Endodermal cell (in vitro differentiated cells): ENCODE results near the gene MTCL1. TPM values are rescaled to one million over a fixed set of nuclear protein-coding genes. Genes with fewer than 3 reads are reported as not detected.

Experiments
- DNase-seq: peaks from one replicate; pipeline ENCODE4 v3.0.0-alpha.2; 2017
- H3K27ac ChIP-seq: 2 replicates; pipeline ENCODE4 v1.5.1; 2013; ENCODE audit warnings: mild to moderate bottlenecking, low read depth, low read length, moderate library complexity
- H3K27me3 ChIP-seq: 2 replicates; pipeline ENCODE4 v1.6.1; 2013; ENCODE audit warnings: mild to moderate bottlenecking, low read length, moderate library complexity; ENCODE audit not compliant: insufficient read depth, control insufficient read depth, poor library complexity, severe bottlenecking
- H3K36me3 ChIP-seq: 2 replicates; pipeline ENCODE4 v1.7.0; 2013; ENCODE audit warnings: mild to moderate bottlenecking, low read length, moderate library complexity; ENCODE audit not compliant: control insufficient read depth, insufficient read depth
- H3K4me1 ChIP-seq: one replicate; pipeline ENCODE4 v1.7.0; 2013; ENCODE audit warnings: low read length; ENCODE audit not compliant: control insufficient read depth, insufficient read depth
- H3K4me3 ChIP-seq: 2 replicates; pipeline ENCODE4 v1.5.1; 2013; ENCODE audit warnings: mild to moderate bottlenecking, low read length, moderate library complexity
- H3K9ac ChIP-seq: 2 replicates; pipeline ENCODE4 v1.6.1; 2013; ENCODE audit warnings: mild to moderate bottlenecking, low read length, moderate library complexity; ENCODE audit not compliant: poor library complexity, severe bottlenecking; ENCODE audit errors: extremely low read depth
- H3K9me3 ChIP-seq: 2 replicates; pipeline ENCODE4 v1.6.1; 2013; ENCODE audit warnings: mild to moderate bottlenecking, low read length, moderate library complexity; ENCODE audit not compliant: control insufficient read depth
- H3K27ac Mint-ChIP-seq: 2 replicates; pipeline ENCODE4 v1.8.0; 2020; ENCODE audit warnings: mixed read lengths
- H3K27me3 Mint-ChIP-seq: 2 replicates; pipeline ENCODE4 v1.8.0; 2021; ENCODE audit warnings: mild to moderate bottlenecking, mixed read lengths; ENCODE audit not compliant: insufficient read depth
- H3K36me3 Mint-ChIP-seq: 2 replicates; pipeline ENCODE4 v1.8.0; 2020; ENCODE audit warnings: low read depth, mixed read lengths
- H3K4me1 Mint-ChIP-seq: 2 replicates; pipeline ENCODE4 v1.8.0; 2020; ENCODE audit warnings: mixed read lengths
- H3K4me3 Mint-ChIP-seq: 2 replicates; pipeline ENCODE4 v1.8.0; 2020; ENCODE audit warnings: mild to moderate bottlenecking, moderate library complexity, mixed read lengths
- H3K9me3 Mint-ChIP-seq: 2 replicates; pipeline ENCODE4 v1.8.0; 2020; ENCODE audit warnings: mild to moderate bottlenecking, mixed read lengths
- WGBS, 2 experiments: methylation state at CpG; one replicate each; pipeline versions ENCODE4 v1.1.5 to v1.1.7; 2013; ENCODE audit warnings: missing lambda C conversion rate in 2 of 2, mixed read lengths in 1 of 2; ENCODE audit not compliant: insufficient coverage in 1 of 2, insufficient read length in 1 of 2; 5-methylcytosine and 5-hydroxymethylcytosine counted together
- total RNA-seq, 2 donors: library from RNA; stranded (reverse); fragmentation: NEBNext Ultra II Directional in 1 of 2; extraction: Animal tissue kit (Norgen Biotek cat#: 25700) in 1 of 2; gene quantifications; 2 replicates in 1 of 2; 3 replicates in 1 of 2; pipeline ENCODE4 v1.2.1, GENCODE V29; 2021
- TF ChIP-seq, protein P1 (sequence below): fragments of 200-600 bp; sonication (generic); conservative IDR thresholded peaks from 2 replicates; pipeline ENCODE4 v1.5.0; 2021; ENCODE audit warnings: antibody characterized with exemption, mild to moderate bottlenecking

The MTCL1 gene
- total RNA-seq, 2 donors from 2014 or later: 15.0 to 26.0 TPM

DNA sequence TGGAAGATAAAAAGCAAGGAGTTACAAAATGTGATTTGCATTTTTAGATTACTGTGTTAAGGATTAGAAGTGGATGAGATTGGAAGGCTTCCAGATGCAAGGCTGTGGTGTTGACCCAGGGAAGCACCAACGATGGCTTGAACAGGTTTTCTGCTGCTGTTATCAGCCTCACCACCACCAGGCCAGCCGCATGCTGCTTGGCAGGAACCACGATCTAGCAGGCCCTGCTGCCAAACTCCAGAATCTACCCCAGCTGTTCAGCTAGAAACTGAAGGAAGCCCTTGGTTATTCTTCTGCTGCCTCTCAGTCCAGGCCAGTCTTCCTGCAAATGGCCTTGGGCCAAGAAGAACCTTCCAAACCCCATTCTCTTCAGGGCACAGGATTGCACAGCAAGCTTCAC lies 133.9 kb downstream of the MTCL1 start:
- H3K27ac Mint-ChIP-seq: no peak overlapping the region
- no peak overlapping the region for H3K9ac ChIP-seq
- H3K4me1 Mint-ChIP-seq: peaks cover 5% of the 10 kb centered on the region
- H3K36me3 Mint-ChIP-seq: no peaks in the 10 kb centered on the region
- H3K9me3 Mint-ChIP-seq: peaks cover 16% of the 10 kb centered on the region
- no peaks in the 10 kb centered on the region for H3K27me3 ChIP-seq
- peak overlapping the region; percentile 19 for H3K27ac ChIP-seq
- WGBS, 2 experiments: 89 to 90% methylated on average over 3 of the region's 3 CpGs
- no peak overlapping the region for H3K4me3 ChIP-seq
- H3K27me3 Mint-ChIP-seq: peaks cover 2% of the 10 kb centered on the region
- no peaks in the 10 kb centered on the region for H3K4me1 ChIP-seq
- TF ChIP-seq, protein P1, sequence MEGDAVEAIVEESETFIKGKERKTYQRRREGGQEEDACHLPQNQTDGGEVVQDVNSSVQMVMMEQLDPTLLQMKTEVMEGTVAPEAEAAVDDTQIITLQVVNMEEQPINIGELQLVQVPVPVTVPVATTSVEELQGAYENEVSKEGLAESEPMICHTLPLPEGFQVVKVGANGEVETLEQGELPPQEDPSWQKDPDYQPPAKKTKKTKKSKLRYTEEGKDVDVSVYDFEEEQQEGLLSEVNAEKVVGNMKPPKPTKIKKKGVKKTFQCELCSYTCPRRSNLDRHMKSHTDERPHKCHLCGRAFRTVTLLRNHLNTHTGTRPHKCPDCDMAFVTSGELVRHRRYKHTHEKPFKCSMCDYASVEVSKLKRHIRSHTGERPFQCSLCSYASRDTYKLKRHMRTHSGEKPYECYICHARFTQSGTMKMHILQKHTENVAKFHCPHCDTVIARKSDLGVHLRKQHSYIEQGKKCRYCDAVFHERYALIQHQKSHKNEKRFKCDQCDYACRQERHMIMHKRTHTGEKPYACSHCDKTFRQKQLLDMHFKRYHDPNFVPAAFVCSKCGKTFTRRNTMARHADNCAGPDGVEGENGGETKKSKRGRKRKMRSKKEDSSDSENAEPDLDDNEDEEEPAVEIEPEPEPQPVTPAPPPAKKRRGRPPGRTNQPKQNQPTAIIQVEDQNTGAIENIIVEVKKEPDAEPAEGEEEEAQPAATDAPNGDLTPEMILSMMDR: no peak
- no peak for DNase-seq
- H3K9me3 ChIP-seq: peaks cover 20% of the 10 kb centered on the region
- H3K36me3 ChIP-seq: no peaks in the 10 kb centered on the region
- H3K4me3 Mint-ChIP-seq: no peak overlapping the region

DNA sequence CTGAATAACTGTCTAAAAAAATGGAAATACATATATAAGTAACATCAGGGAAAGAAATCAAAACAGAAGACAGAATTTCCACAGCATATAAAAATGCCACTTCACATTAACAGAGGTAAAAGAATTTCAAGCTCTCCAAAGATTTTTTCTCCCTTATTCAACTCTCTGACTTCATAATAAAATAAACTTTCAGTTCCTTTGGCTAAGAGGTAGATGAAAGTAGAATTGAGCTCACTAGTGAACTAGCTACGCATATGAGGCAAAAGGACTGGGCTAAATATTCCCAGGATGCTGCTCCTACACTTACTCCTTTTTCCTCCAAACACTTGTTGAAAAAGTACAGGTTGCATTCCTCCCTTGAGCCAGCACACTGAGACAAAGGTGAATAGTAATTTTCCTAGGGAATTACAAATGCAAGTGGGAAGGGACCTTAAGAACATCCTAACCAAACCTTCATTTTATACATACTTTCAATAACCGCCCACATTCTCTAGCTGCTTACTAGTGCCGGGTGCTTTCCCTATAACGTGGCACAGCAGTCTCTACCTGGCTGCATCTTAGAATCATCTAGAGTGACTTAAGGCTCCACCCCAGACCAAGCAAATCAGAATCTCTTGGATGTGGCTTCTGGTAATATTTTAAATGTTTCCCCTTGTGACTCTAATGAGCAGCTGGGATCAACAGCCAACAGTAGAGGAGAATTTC lies 136.6 kb downstream of the MTCL1 start:
- H3K9me3 ChIP-seq: peaks cover 15% of the 10 kb centered on the region
- no peak overlapping the region for H3K9ac ChIP-seq
- Mint-ChIP-seq H3K4me3 (no peak overlapping the region), H3K36me3 (no peaks in the 10 kb centered on the region), H3K4me1 (peaks cover 5% of the 10 kb centered on the region), H3K27me3 (peaks cover 2% of the 10 kb centered on the region), H3K27ac (no peak overlapping the region), H3K9me3 (peaks cover 10% of the 10 kb centered on the region)
- no peaks in the 10 kb centered on the region for H3K36me3 ChIP-seq
- no peak overlapping the region for H3K4me3 ChIP-seq
- TF ChIP-seq, protein P1: no peak
- H3K27ac ChIP-seq: no peak overlapping the region
- H3K4me1 ChIP-seq: no peaks in the 10 kb centered on the region
- H3K27me3 ChIP-seq: no peaks in the 10 kb centered on the region
- WGBS, 2 experiments: 90 to 92% methylated on average over 2 to 4 of the region's 4 CpGs
- DNase-seq: no peak

- TF ChIP-seq, protein P1: no peak
- Histone ChIP-seq H3K36me3 (no peaks in the 10 kb centered on the region), H3K9me3 (peaks cover 9% of the 10 kb centered on the region), H3K4me3 (no peak overlapping the region), H3K27me3 (no peaks in the 10 kb centered on the region), H3K9ac (no peak overlapping the region), H3K4me1 (no peaks in the 10 kb centered on the region), H3K27ac (no peak overlapping the region)
- Mint-ChIP-seq H3K9me3 (peaks cover 4% of the 10 kb centered on the region), H3K4me3 (no peak overlapping the region), H3K27ac (no peak overlapping the region), H3K4me1 (peaks cover 5% of the 10 kb centered on the region), H3K27me3 (peaks cover 7% of the 10 kb centered on the region), H3K36me3 (no peaks in the 10 kb centered on the region)
- DNase-seq: no peak
- WGBS, 2 experiments: 94% methylated on average over 5 of the region's 5 CpGs; no CpG with 5 or more reads in 1 of the 2 experiments
These were observed 137.2 kb downstream of the MTCL1 start for GRCh38 chr18:8842506-8842905.
